Brain pericyte (primary cell): ENCODE results near the gene ELOVL1.
A peak's percentile ranks its signal among the peaks of the same experiment; 100 is the strongest.
"Not testable (repeated sequence)": the region's sequence is repeated elsewhere in the genome, so short reads cannot be mapped to it uniquely, and the experiment has no call there.

Experiments used
- DNase-seq: peaks from one replicate; pipeline ENCODE4 v3.0.0-alpha.2; 2012; ENCODE audit warnings: low read depth, low spot score

Gene ELOVL1

GRCh38 chr1:43382027-43382779, 14.4 kb upstream of the ELOVL1 start:
- DNase-seq, result no peak

DNA sequence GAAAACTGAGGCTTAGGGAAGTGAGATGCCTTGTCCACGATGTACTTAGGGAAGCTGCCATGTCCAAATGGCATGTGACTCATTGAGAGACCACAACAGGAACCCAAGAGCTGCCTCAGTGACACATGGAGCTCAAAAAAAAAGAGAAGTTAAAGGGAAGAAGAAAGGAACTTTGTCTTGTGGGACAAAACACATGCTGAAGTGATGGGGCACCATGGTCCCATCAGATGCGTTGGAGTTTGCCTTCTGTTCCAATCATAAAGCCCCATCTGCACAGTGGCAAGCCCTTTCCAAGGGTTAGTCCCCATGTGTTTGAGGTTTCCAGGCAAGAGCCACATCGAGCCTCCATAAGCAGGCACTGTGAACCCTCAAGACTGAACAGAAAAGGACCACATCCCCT, 13.8 kb upstream of the ELOVL1 start:
- DNase-seq, result no peak

- DNase-seq, result no peak
Observed at GRCh38 chr1:43379476-43379875, 11.7 kb upstream of the ELOVL1 start.

- DNase-seq, result no peak
Observed at GRCh38 chr1:43377831-43378230, 10.0 kb upstream of the ELOVL1 start.

GRCh38 chr1:43376723-43377235, 9.0 kb upstream of the ELOVL1 start:
- no peak for DNase-seq

- no peak for DNase-seq
Observed at GRCh38 chr1:43373066-43373940, 5.5 kb upstream of the ELOVL1 start.

- DNase-seq, result no peak
Observed at GRCh38 chr1:43372172-43372571, 4.4 kb upstream of the ELOVL1 start.

- DNase-seq, result no peak
Observed at GRCh38 chr1:43370564-43370963, 2.8 kb upstream of the ELOVL1 start.

- DNase-seq, result not testable (repeated sequence)
Observed at GRCh38 chr1:43369779-43370178, 2.0 kb upstream of the ELOVL1 start.

- no peak for DNase-seq
Observed at GRCh38 chr1:43368646-43369020, 822 bp upstream of the ELOVL1 start.

GRCh38 chr1:43367026-43367903, 546 bp downstream of the ELOVL1 start:
- no peak for DNase-seq

DNA sequence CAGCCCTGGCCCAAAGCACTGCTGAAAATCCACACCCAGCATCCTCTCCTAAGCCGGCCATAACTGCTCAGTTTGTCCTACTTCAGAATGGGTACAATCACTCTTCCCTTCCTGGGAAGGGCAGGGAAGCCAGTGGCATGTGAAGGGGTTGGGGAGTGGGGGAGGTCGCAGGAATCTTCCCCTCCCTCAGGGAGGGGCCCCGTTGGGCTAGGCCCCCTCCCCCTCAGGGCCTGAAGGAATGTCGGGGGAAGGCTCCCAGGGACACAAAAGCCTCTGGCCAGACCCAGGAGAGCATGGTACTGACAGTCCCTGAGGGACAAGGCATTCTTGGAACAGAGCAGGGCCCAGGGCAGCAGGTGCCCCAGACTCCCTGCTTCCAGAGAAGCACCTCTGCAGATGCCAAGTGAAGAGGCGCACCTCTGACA, 1.2 kb downstream of the ELOVL1 start:
- no peak for DNase-seq

DNA sequence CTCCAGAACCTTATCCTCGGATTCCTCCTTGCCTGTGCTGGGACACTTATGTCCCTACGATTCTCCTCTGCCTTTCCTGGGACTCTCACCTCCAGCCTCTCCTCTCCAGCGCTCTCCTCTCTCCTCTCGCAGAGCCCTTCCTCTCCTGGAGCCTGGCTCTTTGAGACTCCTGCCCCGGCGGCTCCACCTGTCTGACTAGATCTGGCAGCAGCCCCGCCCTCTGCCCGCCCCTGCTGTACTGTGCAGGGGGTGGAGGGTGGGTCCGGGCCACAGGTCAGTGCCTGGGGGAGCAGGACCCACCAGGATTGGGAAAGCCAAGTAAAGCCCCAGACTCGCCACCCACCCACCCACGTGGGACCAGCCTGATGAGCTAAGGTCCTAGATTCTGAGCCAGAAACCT, 1.6 kb downstream of the ELOVL1 start:
- DNase-seq, result no peak

DNA sequence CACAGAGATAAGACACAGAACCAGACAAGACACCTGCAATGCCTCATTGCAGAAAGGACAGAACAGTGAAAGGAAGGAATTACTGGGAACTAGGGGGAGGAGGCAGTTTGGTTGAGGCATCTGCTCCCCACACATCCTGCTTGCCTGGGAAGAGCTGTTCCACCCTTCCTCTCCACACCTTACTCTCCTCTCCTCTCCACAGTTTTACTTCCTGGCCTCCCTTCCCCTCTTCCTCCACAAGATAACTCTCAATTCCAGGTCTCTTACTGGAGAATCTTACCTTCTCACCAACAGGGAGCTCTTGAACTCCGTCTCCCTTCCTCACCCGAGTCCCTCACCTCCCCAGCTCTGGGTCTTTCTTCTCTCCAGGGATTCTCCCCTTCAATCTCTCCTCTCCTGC, 2.1 kb downstream of the ELOVL1 start:
- DNase-seq, result no peak

DNA sequence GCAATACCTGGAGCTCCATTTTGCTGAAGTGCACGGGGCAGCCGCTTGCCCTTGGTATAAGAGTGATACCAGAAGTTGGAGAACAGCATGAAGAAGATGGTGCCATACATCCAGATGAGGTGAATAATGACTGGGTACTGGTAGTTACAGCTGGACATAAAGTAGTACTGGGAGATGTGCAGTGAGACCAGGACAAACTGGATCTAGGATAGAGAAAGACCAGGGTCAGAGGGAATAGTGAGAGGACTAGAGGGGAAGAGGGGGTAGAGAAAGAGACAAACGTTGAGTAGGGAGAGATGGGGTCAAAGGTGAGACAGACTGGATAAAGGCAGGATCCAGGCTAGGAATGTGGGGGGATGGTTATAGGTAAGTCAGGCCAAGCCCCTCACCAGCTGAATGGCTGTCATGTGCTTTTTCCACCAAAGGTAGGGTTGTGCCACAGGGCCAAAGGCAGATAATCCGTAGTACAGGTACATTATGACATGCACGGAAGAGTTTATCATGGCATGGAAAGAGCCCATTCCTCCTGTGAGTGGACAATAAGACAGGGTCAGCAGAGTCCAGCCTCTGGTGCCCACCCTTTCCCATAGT, 3.8 kb downstream of the ELOVL1 start:
- no peak for DNase-seq

DNA sequence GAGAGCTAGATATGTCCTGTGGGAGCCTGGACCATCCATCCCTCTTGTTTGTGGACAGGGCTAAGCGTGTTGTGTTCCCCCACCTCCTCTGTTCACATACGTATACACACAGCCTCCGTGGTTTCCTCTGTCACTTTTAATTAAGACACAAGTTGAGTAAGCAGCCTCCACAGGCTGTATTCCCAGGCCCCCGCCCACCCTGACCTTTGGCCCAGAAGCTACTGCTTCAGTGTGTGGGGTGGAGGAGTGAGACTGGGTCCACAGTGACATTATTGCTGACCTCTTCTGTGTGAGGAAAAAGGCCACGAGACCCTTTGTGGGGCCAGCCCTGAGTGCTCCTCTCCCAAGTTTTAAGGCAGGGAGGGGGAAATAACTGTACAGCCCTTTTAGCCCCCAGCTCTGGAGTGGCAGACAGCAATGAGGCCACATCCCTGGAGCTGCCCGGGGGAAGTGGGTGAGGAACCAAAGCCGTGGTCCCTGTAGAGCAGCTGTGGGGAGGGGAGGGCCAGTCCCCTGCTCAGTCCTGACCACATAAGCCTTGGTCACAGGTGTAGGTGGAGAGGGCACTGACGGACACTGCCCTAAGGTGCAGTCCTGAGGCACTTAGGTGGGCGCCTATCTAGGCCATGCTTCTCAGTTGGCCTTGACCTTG, 4.4 kb downstream of the ELOVL1 start:
- DNase-seq, result no peak

DNA sequence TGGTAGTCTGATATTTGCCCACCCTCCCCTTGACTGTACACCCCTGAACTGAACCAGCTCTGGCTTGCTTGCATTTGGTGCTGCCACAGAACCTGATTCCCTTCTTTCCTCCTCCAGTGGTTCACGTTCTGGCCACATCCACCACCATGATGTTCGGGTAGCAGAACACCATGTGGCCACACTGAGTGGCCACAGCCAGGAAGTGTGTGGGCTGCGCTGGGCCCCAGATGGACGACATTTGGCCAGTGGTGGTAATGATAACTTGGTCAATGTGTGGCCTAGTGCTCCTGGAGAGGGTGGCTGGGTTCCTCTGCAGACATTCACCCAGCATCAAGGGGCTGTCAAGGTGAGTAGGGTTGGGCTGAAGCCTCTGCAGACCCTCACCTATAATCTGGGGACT, 7.2 kb downstream of the ELOVL1 start:
- DNase-seq, result no peak

DNA sequence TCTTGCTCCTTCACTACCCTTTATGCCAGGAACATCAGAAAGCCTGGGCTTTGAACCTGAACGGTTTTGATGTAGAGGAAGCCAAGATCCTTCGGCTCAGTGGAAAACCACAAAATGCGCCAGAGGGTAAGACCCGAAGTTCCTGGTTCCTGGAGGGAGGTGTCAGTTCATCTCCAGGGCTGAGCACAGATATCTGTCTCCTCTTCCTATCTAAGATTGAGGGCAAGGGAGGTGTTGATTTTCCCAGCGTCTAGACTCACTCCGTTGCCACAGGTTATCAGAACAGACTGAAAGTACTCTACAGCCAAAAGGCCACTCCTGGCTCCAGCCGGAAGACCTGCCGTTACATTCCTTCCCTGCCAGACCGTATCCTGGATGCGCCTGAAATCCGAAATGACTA, 8.1 kb downstream of the ELOVL1 start:
- no peak for DNase-seq

- peak; percentile 79 for DNase-seq
Observed at GRCh38 chr1:43358746-43359693, 8.8 kb downstream of the ELOVL1 start, which contains the start of gene CDC20. TSS of gene CDC20 (plus strand) at chr1:43358981. CDS start at chr1:43359216, 235 bp downstream.
